Measurements from ENCODE around the gene GSTM3. TPM values are rescaled to one million over a fixed set of nuclear protein-coding genes. Genes with fewer than 3 reads are reported as not detected.
"Not testable (repeated sequence)": the region's sequence is repeated elsewhere in the genome, so short reads cannot be mapped to it uniquely, and the experiment has no call there.

GSTM3 gene
- total RNA-seq, 1 donor, result 96.0 TPM

GRCh38 chr1:109770331-109771095 is 29.7 kb upstream of the GSTM3 start:
- H3K4me3 ChIP-seq (ENCODE audit: low read depth, low read length), result no peak overlapping the region
- no peak for DNase-seq (ENCODE audit: low read depth)
- TF ChIP-seq CTCF (IDR thresholded peaks at IDR 0.05; ENCODE audit: insufficient read depth, low read length), result no peak

- no peak for TF ChIP-seq CTCF (IDR thresholded peaks at IDR 0.05; ENCODE audit: insufficient read depth, low read length)
- DNase-seq (ENCODE audit: low read depth), result peak; percentile 48
- no peak overlapping the region for H3K4me3 ChIP-seq (ENCODE audit: low read depth, low read length)
Measured at GRCh38 chr1:109769330-109770078, 28.7 kb upstream of the GSTM3 start.

GRCh38 chr1:109768820-109769219 is 28.0 kb upstream of the GSTM3 start:
- TF ChIP-seq CTCF (IDR thresholded peaks at IDR 0.05; ENCODE audit: insufficient read depth, low read length), result no peak
- no peak overlapping the region for H3K4me3 ChIP-seq (ENCODE audit: low read depth, low read length)
- no peak for DNase-seq (ENCODE audit: low read depth)

GRCh38 chr1:109768335-109768650 is 27.5 kb upstream of the GSTM3 start:
- no peak overlapping the region for H3K4me3 ChIP-seq (ENCODE audit: low read depth, low read length)
- no peak for DNase-seq (ENCODE audit: low read depth)
- TF ChIP-seq CTCF (IDR thresholded peaks at IDR 0.05; ENCODE audit: insufficient read depth, low read length), result no peak

GRCh38 chr1:109767637-109768334 is 26.9 kb upstream of the GSTM3 start:
- DNase-seq (ENCODE audit: low read depth), result no peak
- H3K4me3 ChIP-seq (ENCODE audit: low read depth, low read length), result no peak overlapping the region
- no peak for TF ChIP-seq CTCF (IDR thresholded peaks at IDR 0.05; ENCODE audit: insufficient read depth, low read length)

GRCh38 chr1:109766991-109767636 is 26.3 kb upstream of the GSTM3 start:
- DNase-seq (ENCODE audit: low read depth); H3K4me3 ChIP-seq (ENCODE audit: low read depth, low read length): not testable (repeated sequence)

Data from fibroblast of the aortic adventitia (primary cell).